Measurements from ENCODE around the gene ACER3. TPM values are rescaled to one million over a fixed set of nuclear protein-coding genes. Genes with fewer than 3 reads are reported as not detected.

Gene ACER3
- total and polyA plus RNA-seq, 2 experiments from 2014 or later = 6.2 to 26.5 TPM

DNA sequence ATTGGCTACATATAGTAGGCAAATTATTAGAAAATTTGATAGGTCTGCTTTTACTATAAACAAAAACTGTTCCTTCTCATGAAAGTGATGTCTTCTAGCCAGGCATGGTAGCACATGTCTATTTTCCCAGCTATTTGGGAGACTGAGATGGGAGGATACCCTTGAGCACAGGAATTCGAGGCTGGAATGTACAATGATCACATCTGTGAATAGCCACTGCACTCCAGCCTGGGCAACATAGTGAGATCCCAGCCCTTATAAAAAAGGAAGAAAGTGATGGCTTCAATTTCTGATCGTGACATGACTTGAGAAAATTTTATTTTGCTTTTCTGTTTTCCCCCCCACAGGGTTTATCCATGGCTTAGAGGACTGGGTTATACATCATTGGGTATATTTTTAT lies 154.0 kb downstream of the ACER3 start:
- DNase-seq (ENCODE audit: low spot score) (no peak), ATAC-seq (no peak)
- Mint-ChIP-seq H3K4me3 (no peak overlapping the region), H3K27me3 (ENCODE audit: insufficient read depth, low read depth, poor library complexity) (peaks cover 6% of the 10 kb centered on the region), H3K36me3 (ENCODE audit: low read depth) (no peaks in the 10 kb centered on the region), H3K4me1 (no peaks in the 10 kb centered on the region; the same call in 2 of the 3 replicates), H3K27ac (no peak overlapping the region), H3K9me3 (no peaks in the 10 kb centered on the region)
- no peak overlapping the region for H2AFZ ChIP-seq
- H3K4me3 ChIP-seq = no peak overlapping the region
- H3K9me2 ChIP-seq (ENCODE audit: insufficient read depth) = no peaks in the 10 kb centered on the region
- no peaks in the 10 kb centered on the region for H3F3A ChIP-seq (replicated peaks; ENCODE audit: low read depth)
- H3K4me1 ChIP-seq (ENCODE audit: insufficient read depth) = no peaks in the 10 kb centered on the region
- TF ChIP-seq ETS1 (IDR thresholded peaks at IDR 0.05) = no peak
- TF ChIP-seq NANOG (IDR thresholded peaks at IDR 0.05; ENCODE audit: borderline replicate concordance) = no peak
- TF ChIP-seq ZNF331 (CRISPR knock-in tag; IDR thresholded peaks at IDR 0.05; ENCODE audit: low read depth) = no peak
- no peak for TF ChIP-seq ZNF462 (CRISPR knock-in tag; IDR thresholded peaks at IDR 0.05)
- no peak for TF ChIP-seq EZH2 (IDR thresholded peaks at IDR 0.05; ENCODE audit: low read depth, unreplicated experiment)
- no peak for TF ChIP-seq CREB1 (CRISPR knock-in tag; IDR thresholded peaks at IDR 0.05; ENCODE audit: low read depth)
- TF ChIP-seq STAT1 (IDR thresholded peaks at IDR 0.05; ENCODE audit: unreplicated experiment) = no peak
- no peak for TF ChIP-seq POLR2AphosphoS5 (IDR thresholded peaks at IDR 0.05; ENCODE audit: low read depth)
- TF ChIP-seq, protein P1, sequence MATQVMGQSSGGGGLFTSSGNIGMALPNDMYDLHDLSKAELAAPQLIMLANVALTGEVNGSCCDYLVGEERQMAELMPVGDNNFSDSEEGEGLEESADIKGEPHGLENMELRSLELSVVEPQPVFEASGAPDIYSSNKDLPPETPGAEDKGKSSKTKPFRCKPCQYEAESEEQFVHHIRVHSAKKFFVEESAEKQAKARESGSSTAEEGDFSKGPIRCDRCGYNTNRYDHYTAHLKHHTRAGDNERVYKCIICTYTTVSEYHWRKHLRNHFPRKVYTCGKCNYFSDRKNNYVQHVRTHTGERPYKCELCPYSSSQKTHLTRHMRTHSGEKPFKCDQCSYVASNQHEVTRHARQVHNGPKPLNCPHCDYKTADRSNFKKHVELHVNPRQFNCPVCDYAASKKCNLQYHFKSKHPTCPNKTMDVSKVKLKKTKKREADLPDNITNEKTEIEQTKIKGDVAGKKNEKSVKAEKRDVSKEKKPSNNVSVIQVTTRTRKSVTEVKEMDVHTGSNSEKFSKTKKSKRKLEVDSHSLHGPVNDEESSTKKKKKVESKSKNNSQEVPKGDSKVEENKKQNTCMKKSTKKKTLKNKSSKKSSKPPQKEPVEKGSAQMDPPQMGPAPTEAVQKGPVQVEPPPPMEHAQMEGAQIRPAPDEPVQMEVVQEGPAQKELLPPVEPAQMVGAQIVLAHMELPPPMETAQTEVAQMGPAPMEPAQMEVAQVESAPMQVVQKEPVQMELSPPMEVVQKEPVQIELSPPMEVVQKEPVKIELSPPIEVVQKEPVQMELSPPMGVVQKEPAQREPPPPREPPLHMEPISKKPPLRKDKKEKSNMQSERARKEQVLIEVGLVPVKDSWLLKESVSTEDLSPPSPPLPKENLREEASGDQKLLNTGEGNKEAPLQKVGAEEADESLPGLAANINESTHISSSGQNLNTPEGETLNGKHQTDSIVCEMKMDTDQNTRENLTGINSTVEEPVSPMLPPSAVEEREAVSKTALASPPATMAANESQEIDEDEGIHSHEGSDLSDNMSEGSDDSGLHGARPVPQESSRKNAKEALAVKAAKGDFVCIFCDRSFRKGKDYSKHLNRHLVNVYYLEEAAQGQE (IDR thresholded peaks at IDR 0.05; ENCODE audit: unreplicated experiment) = no peak
- no peak for TF ChIP-seq ZNF114 (CRISPR knock-in tag; IDR thresholded peaks at IDR 0.05)
- no peak for TF ChIP-seq EZH2phosphoT487 (IDR thresholded peaks at IDR 0.05; ENCODE audit: unreplicated experiment)
- TF ChIP-seq CTCF (conservative IDR thresholded peaks at IDR 0.05; ENCODE audit: low read depth in 2 of 2) = no peak
- TF ChIP-seq JUNB (IDR thresholded peaks at IDR 0.05; ENCODE audit: unreplicated experiment) = no peak
- no peaks in the 10 kb centered on the region for H3K79me2 ChIP-seq (replicated peaks; ENCODE audit: insufficient read depth)
- no peak overlapping the region for H3K4me2 ChIP-seq
- H3K36me3 ChIP-seq (ENCODE audit: insufficient read depth) = no peaks in the 10 kb centered on the region
- no peaks in the 10 kb centered on the region for H3K27me3 ChIP-seq (ENCODE audit: insufficient read depth)
- H3K27ac ChIP-seq (ENCODE audit: low read depth) = no peak overlapping the region
- H4K20me1 ChIP-seq (replicated peaks; ENCODE audit: insufficient read depth) = no peaks in the 10 kb centered on the region
